HG03575 (cell line): ENCODE measurements around the gene CFL1.
"Not testable (repeated sequence)": the region's sequence is repeated elsewhere in the genome, so short reads cannot be mapped to it uniquely, and the experiment has no call there.

Experiments used
- ATAC-seq: cut with Tn5 transposase; IDR thresholded peaks from one replicate; pipeline ENCODE4 v1.9.1; 2021; ENCODE audit not compliant: unreplicated experiment, insufficient number of reproducible peaks, low FRiP score; ENCODE audit errors: extremely low read depth

The CFL1 gene

DNA sequence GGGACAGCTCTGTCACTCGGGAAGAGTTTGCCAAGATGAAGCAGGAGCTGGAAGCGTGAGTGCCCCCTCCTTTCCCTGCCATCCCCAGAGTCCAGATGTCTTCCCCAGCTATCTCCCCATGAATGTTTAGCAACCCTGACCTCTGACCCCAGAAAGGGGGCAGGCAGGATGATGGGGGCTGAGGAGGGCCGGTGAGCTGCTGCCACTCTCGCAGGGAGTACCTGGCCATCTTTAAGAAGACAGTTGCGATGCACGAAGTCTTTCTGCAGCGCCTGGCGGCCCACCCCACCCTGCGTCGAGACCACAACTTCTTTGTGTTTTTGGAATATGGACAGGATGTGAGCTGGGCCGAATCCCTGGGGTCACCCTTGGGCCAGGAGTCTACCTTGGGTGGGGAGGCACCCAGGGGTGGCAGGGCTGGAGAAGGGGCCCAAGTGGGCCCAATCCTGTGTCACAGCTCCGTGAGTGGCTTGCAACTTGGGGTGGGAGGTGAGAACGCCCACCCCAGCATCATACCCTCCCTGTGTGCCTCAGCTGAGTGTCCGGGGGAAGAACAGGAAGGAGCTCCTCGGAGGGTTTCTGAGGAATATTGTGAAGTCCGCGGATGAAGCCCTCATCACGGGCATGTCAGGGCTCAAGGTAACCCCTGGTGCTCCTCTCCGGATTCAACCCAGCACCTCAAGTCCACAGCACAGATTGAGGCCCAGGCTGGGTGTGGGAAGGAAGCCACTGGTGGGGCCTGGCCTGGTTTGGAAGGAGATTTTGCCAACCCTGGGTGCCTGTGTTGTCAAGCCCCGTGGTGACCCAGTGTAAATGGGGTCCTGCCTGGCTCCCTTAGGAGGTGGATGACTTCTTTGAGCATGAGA lies 7.5 kb downstream of the CFL1 start:
- ATAC-seq, result no peak

DNA sequence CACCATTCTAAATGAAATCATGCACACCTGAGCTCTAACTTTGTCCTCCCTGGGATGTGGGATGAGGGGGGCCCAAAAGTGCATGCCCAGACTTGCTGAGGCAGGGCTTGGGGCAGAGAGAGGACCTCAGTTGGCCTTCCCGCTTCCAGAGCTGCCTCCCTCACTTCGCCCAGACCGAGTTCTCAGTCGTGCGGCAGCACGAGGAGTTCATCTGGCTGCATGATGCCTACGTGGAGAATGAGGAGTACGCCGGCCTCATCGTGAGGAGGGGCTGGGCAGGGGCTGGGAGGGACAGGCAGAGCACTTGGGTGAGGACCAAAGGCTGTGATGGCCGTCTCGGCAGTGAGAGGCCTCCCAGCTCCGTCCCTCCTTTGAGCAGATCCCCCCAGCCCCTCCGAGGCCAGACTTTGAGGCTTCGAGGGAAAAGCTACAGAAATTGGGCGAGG lies 8.2 kb downstream of the CFL1 start:
- no peak for ATAC-seq

DNA sequence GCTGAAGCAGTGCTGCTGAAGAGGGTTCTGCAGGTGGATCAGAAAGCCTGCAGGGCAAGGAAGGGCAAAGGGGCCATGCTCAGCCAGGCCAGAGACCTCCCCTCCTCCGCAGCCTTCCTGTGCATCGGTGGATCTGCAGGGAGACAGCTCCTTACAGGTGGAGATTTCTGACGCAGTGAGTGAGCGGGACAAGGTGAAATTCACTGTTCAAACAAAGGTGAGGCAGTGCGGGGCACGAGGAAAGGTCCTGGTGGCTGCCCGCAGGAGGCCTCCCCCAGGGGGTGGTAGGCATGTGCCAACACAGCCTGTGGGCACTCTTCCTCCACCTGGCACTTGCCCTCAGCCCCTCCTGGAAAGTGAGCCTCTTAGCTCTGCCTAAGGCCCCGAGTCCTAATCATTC lies 8.6 kb downstream of the CFL1 start:
- ATAC-seq, result no peak

DNA sequence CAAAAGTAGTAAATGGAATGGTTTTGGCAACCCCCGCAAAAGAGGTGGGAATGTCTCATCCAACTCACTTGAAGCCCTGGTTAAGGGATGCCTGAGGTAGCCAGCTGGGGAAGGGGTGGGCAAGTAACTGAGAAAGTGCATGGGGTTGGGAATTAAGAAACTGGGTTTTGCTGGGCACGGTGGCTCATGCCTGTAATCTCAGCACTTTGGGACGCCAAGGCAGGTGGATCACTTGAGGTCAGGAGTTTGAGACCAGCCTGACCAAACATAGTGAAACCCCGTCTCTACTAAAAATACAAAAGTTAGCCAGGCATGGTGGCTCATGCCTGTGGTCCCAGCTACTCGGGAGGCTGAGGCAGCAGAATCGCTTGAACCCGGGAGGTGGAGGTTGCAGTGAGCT lies 9.3 kb downstream of the CFL1 start:
- ATAC-seq, result not testable (repeated sequence)

DNA sequence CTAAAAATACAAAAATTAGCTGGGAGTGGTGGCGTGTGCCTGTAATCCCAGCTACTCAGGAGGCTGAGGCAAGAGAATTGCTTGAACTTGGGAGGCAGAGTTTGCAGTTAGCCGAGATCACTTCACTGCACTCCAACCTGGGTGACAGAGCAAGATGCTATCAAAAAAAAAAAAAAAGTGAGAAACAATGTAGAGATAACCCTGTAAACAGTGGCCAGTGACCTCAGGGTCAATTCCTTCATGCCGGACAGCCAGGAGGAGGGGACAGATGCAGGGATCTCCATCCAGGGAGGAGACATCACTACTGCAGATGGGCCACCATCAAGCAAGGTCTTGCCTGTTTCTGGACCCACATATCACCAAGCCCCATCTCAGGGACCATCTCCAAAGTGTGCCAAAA lies 10.2 kb downstream of the CFL1 start:
- ATAC-seq, result no peak

DNA sequence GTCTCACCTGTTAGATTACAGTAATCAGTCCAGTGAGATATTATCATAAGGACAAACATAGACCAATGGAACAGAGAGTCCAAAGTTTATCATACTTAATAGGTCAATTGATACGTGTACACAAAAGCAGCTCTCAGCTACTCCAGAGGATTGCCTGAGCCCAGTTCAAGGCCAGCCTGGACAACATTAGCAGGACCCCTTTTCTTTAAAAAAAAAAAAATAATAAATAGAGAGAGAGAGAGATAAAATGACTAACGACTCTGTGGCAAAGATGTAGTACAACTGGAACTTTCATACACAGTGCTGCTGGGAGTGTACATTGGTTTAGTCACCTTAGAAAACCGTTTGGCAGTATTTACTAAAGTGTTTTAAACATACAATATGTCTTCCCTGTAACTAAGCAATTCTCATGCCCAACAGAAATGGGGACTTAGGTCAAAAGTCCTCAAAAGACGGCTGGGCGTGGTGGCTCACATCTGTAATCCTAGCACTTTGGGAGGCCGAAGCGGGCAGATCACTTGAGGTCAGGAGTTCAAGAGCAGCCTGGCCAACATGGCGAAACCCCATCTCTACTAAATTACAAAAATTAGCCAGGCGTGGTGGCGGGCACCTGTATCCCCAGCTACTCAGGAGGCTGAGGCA lies 13.6 kb downstream of the CFL1 start:
- ATAC-seq, result no peak

DNA sequence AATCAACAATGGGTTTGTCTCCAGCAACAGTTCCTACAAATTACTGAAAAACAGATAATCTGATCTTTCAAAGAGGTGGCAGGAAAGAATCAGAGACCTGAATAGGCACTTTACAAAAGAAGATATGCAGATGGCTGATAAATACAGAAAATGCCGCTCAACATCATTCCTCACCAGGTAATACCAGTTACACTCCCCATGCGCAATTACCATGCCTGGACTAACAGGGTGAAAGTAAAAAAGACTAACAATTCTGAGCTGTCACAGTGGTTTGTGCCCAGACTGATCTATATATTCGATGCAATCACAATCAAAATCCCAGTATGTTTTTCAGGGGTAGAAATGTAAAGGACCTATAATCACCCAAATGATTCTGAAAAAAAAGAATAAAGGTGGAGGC lies 14.2 kb downstream of the CFL1 start:
- ATAC-seq, result no peak

DNA sequence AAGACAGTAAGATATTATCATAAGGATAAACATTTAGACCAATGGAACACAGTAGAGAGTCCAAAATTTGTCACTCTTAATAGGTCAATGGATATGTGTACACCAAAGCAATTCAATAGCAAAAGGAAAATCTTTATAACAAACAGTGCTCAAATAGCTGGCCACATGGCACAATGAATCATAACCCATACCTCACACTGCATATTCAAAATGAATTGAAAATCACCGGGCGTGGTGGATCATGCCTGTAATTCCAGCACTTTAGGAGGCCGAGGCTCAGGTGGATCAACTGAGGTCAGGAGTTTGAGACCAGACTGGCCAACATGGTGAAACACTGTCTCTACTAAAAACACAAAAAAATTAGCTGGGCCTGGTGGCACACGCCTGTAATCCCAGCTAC lies 15.8 kb downstream of the CFL1 start:
- no peak for ATAC-seq

DNA sequence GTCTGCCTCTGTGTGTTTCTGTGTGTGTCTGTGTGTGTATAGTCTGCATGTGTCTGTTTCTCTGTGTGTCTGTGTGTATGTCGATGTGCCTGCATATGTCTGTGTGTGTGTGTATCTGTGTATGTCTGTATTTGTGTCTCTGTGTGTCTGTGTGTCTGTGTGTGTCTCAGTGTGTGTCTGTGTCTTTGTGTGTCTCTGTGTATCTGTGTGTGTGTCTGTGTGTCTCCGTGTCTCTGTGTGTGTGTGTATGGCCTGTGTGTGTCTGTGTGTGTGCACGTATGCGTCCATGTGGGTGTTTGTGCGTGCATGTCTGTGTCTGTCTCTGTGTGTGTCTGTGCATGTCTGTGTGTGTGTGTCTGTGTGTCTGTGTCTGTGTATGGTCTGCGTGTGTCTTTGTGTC lies 23.8 kb downstream of the CFL1 start:
- no peak for ATAC-seq

DNA sequence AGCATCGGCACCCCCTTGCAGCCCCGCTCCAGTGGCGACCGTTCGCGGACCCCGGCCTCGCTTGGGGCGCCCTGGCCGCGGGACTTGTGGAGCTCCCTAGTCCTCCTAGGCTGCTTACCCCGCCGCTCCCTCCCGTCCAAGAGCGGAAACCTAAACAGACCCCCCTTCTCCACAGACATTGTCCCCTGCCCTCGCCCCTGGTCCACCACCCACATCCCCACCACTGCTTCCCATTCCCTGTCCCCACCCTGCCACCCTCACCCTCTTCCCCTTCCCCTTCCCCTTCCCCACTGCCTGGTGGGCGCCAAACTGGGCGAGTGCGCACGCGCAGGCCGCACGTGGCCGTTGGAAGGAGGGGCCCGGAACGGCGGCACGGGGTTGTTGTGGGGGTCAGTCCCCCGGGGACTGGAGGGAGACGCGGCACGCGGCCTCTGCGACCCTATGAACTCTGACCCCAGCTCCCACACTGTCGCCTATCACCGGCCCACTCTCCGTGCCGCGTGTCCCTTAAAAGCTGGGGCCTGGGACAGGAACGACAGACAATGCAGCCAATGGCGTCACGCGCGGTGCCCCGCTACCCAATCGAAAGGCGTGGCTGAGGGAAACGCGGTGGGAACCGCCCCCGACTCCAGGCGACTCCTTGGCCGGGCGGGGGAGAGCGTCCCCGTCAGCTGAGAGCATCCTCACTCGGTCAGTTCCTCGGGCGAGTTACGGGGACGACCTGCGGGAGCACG lies 24.5 kb downstream of the CFL1 start, which contains the start of gene SNX32:
SNX32 (plus strand) TSS at position 667 of the 734 bp plus-strand sequence. CDS start 103 bp downstream, outside the sequence.
- no peak for ATAC-seq

DNA sequence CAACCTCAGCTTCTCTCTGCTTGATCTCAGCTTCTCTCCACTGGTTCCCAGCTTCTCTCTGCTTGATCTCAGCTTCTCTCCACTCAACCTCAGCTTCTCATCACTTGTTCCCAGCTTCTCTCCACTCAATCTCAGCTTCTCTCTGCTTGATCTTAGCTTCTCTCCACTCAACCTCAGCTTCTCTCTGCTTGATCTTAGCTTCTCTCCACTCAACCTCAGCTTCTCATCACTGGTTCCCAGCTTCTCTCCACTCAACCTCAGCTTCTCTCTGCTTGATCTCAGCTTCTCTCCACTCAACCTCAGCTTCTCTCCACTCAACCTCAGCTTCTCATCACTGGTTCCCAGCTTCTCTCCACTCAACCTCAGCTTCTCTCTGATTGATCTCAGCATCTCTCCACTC lies 25.7 kb downstream of the CFL1 start:
- not testable (repeated sequence) for ATAC-seq

DNA sequence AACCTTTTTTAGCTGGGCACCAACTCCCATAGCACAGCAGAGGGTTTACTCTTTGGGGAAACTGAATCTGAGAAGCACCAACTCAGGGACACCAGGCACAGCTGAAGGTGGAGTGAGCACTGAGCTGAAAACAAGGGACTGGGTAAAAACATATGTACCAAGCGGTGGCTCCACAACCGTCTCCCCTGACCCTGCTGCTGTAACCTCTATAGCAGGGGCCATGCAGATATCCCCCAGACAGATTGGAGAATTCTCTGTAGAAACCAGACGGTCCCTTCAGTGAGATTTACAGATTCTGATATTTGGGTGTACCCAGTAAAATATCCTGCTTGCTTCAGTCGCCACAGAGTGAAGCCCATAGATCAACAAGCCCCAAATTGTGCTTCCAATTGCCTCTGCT lies 28.5 kb downstream of the CFL1 start:
- no peak for ATAC-seq

DNA sequence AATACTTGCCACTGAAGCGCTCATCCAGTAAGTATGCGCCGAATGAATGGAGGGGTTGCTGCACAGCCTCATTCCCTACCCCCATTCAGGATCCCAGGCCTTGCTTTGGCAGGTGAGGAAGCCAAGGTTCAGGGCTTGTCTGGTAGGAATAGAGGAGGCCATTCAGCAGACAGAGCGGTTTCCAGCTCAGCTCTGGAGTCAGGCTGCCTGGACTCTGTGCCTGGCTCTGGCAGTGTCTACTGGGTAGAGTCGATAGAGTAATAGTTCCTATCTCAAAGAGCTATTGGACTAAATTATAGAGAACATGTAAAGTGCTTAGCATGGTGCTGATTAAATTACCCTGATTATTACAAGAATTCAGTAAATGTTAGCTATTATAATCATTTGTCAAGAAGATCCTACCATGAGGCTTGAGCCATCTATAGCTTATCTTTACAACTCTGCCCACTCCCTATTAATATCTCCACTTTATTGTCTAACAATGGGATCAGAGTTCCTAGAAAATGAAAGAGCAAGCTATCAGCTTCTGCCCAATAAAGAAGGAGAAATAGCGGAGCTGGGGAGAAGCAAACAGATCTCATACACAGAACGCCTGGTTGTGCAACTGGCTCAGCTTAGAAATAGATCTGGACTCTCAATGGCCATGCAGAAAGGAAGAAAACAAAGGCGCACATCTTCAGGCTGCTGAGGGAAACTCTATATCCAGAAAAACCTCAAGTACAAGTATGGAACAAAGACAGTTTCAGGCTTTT lies 30.8 kb downstream of the CFL1 start:
- no peak for ATAC-seq

DNA sequence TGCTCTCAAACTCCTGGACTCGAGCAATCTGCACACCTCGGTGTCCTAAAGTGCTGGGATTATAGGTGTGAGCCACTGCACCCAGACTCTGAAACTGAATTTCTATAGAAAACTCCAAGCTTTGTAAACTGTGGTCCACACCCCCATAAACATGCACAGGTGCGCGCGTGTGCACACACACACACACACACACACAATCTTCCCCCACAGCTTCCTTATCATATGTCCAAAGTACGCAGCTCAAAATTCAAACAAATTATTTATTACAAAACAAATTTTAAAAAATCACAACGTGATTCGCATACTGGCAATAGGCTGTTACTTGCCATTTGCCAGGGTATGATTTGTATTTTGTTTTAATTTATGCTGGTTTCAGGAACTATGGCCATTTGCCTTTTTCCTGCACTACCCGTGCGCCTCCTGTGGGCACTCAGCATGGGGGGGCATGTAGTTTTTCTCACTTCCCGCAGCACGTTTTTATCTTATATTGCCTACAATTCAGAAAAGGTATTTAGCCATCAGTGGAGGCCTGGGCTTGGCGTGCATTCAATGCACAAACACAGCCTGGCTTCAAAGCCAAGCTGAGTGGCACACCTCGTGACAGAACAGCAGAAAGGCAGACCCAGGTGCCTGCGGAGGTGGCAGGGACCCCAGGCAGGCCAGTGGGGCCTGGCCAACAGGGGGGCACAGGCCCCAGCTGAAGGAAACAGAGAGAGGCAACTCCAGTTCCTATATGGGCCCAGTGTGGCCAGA lies 35.0 kb downstream of the CFL1 start:
- ATAC-seq, result no peak

DNA sequence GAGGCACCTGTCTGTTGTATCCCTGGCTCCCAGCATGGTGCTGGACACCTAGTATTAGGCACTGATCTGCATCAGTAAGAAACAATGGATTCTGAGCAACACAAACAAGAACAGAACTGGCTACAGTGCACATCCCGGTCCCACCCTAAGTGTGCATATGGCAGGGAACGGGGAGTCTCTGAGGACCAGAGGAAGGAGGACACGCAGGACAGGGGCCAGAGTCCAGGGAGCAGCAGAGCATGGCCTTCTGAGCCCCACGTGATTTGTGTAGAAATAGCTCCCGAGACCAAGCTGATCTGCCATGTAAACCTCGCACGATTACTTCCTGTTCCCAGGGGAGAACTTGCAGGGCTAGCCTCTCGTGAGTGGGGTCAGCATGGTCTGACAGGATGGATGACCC lies 36.9 kb downstream of the CFL1 start:
- no peak for ATAC-seq

DNA sequence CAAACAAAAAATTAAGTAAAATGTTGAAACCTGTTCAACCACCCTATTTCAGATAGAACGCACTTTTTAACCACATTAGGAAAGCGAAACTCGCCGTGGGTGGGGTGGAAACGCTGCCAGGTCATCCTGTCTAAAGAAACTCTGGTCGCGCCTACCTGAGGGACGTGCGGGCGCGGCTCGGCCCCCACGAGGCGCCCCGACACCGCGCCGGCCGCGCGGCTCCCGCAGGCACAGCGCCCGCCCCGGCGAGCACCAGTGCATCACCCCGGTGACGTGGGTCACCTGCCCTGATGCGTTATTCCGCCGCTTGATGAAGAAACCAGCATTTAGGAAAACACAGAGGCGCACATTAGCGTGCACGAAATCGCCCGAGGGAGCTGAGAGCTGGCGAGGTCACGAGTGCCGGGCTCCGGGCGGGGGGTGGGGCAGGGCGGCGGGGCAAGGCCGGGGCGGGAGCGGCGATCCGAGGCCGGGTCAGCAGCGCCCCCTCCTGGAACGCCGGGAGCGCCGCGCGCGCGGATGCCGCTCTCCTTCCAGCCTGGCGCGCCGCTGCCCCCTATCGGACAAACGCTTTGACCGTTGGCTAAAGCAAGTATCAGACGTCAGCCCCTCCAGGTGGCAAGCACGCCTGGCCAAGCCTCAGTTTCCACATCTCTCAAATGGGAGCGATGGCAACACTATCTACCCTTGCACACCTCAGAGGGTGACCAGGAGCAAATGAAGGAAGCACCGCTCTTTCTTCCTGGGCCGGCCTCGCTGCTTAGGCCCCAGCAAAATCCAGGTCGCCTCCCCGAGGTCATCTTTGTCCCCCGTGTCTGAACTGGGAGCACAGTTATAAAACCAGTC lies 39.9 kb downstream of the CFL1 start:
- no peak for ATAC-seq

DNA sequence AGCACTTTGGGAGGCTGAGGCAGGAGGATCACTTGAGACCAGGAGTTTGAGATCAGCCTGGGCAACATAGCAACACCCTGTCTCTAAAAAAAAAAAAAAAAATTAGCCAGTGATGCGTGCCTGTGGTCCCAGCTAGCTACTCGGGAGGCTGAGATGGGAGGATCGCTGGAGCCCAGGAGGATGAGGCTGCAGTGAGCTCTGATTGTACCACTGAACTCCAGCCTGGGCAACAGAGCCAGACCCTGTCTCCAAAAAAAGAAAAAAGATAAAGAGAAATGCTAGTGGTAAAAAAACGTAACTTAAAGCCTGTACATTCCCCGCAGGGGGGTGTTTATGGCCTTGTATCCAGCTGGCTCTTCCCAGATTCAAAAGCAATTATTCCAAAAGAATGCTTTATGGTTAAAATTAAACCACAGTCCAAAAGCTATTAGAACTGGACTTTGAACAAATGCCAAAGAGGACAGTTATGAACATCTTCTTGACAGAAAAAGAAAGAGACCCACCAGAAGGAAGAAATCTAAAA lies 40.6 kb downstream of the CFL1 start:
- no peak for ATAC-seq
